ENCODE measurements around the gene MIDN. TPM values are rescaled to one million over a fixed set of nuclear protein-coding genes. Genes with fewer than 3 reads are reported as not detected.

Gene MIDN
- total RNA-seq (2022; extraction: Qiagen RNA extraction), result 38.8 to 50.5 TPM (median 43.1 TPM) in 5 replicates

GRCh38 chr19:1248139-1248785 is at the start of gene MIDN:
MIDN (plus strand) TSS chr19:1248583; CDS start chr19:1250297, 1,714 bp downstream.

GRCh38 chr19:1205114-1206099 is 43.0 kb upstream of the MIDN start, which contains the start of gene STK11:
STK11 (plus strand) TSS chr19:1205778; CDS start chr19:1206914, 1,136 bp downstream.

GRCh38 chr19:1237754-1238368 is 10.5 kb upstream of the MIDN start, which contains the start of gene CBARP:
CBARP (minus strand) TSS chr19:1238005; CDS start chr19:1236100, 1,905 bp downstream.

GRCh38 chr19:1241417-1242095 is 6.8 kb upstream of the MIDN start, which contains the start of gene ATP5F1D:
ATP5F1D (plus strand) TSS chr19:1241751; CDS start chr19:1241851, 100 bp downstream.

GRCh38 chr19:1269065-1269477 is 20.7 kb downstream of the MIDN start, which contains the start of gene CIRBP:
CIRBP (plus strand) TSS chr19:1269332; CDS start chr19:1270934, 1,602 bp downstream.

GRCh38 chr19:1275260-1275975 is 27.0 kb downstream of the MIDN start, which contains the start of gene FAM174C:
FAM174C (plus strand) TSS chr19:1275530; CDS start chr19:1275550, 20 bp downstream.

GRCh38 chr19:1285737-1286360 is 37.5 kb downstream of the MIDN start, which contains the start of gene EFNA2:
EFNA2 (plus strand) TSS chr19:1285873; CDS start chr19:1286169, 296 bp downstream.

Other genes with a start within 250 kb of the MIDN start
- 1.5 to 3.4 TPM (median 2.6 TPM) in 5 replicates for gene GRIN3B, start 248.2 kb upstream of the MIDN start, total RNA-seq (2022; extraction: Qiagen RNA extraction)
- 64.9 to 127 TPM (median 121 TPM) in 5 replicates for gene TMEM259, start 227.5 kb upstream of the MIDN start, total RNA-seq (2022; extraction: Qiagen RNA extraction)
- not detected in 5 replicates for gene RNU6-2, start 227.1 kb upstream of the MIDN start, total RNA-seq (2022; extraction: Qiagen RNA extraction)
- gene CNN2, start 222.0 kb upstream of the MIDN start, total RNA-seq (2022; extraction: Qiagen RNA extraction), result 49.8 to 59.3 TPM (median 58.6 TPM) in 5 replicates
- 7.2 to 11.6 TPM (median 10.6 TPM) in 5 replicates for gene ABCA7, start 208.5 kb upstream of the MIDN start, total RNA-seq (2022; extraction: Qiagen RNA extraction)
- 1.7 to 2.7 TPM (median 2.6 TPM) in 5 replicates for gene ARHGAP45, start 181.4 kb upstream of the MIDN start, total RNA-seq (2022; extraction: Qiagen RNA extraction)
- 187 to 252 TPM (median 237 TPM) in 5 replicates for gene POLR2E, start 153.2 kb upstream of the MIDN start, total RNA-seq (2022; extraction: Qiagen RNA extraction)
- gene GPX4, start 144.6 kb upstream of the MIDN start, total RNA-seq (2022; extraction: Qiagen RNA extraction), result 409 to 501 TPM (median 496 TPM) in 5 replicates
- 28.1 to 47.8 TPM (median 46.9 TPM) in 5 replicates for gene SBNO2, start 74.3 kb upstream of the MIDN start, total RNA-seq (2022; extraction: Qiagen RNA extraction)
- gene STK11, start 42.8 kb upstream of the MIDN start, total RNA-seq (2022; extraction: Qiagen RNA extraction), result 28.4 to 40.6 TPM (median 39.4 TPM) in 5 replicates
- gene CBARP, start 10.6 kb upstream of the MIDN start, total RNA-seq (2022; extraction: Qiagen RNA extraction), result 2.3 to 4.9 TPM (median 4.5 TPM) in 5 replicates
- 80.9 to 184 TPM (median 172 TPM) in 5 replicates for gene ATP5F1D, start 6.8 kb upstream of the MIDN start, total RNA-seq (2022; extraction: Qiagen RNA extraction)
- 90.2 to 178 TPM (median 95.7 TPM) in 5 replicates for gene CIRBP, start 20.7 kb downstream of the MIDN start, total RNA-seq (2022; extraction: Qiagen RNA extraction)
- gene FAM174C, start 26.9 kb downstream of the MIDN start, total RNA-seq (2022; extraction: Qiagen RNA extraction), result 49.5 to 105 TPM (median 87.7 TPM) in 5 replicates
- 1.2 to 2.6 TPM (median 1.6 TPM) in 5 replicates for gene EFNA2, start 37.3 kb downstream of the MIDN start, total RNA-seq (2022; extraction: Qiagen RNA extraction)
- 76.1 to 82.1 TPM (median 79.3 TPM) in 5 replicates for gene NDUFS7, start 135.3 kb downstream of the MIDN start, total RNA-seq (2022; extraction: Qiagen RNA extraction)
- 23.1 to 45.5 TPM (median 42.6 TPM) in 5 replicates for gene GAMT, start 153.0 kb downstream of the MIDN start, total RNA-seq (2022; extraction: Qiagen RNA extraction)
- 77.6 to 108 TPM (median 102 TPM) in 5 replicates for gene DAZAP1, start 159.0 kb downstream of the MIDN start, total RNA-seq (2022; extraction: Qiagen RNA extraction)
- gene RPS15, start 189.8 kb downstream of the MIDN start, total RNA-seq (2022; extraction: Qiagen RNA extraction), result 1,595 to 2,147 TPM (median 1,872 TPM) in 5 replicates
- gene APC2, start 201.5 kb downstream of the MIDN start, total RNA-seq (2022; extraction: Qiagen RNA extraction), result 1.2 to 2.3 TPM (median 1.6 TPM) in 5 replicates
- gene C19orf25, start 230.6 kb downstream of the MIDN start, total RNA-seq (2022; extraction: Qiagen RNA extraction), result 10.8 to 22.9 TPM (median 20.5 TPM) in 5 replicates
- gene PCSK4, start 241.8 kb downstream of the MIDN start, total RNA-seq (2022; extraction: Qiagen RNA extraction), result 0.47 to 1.1 TPM (median 0.82 TPM) in 5 replicates
- gene REEP6, start 242.6 kb downstream of the MIDN start, total RNA-seq (2022; extraction: Qiagen RNA extraction), result 3.8 to 5.7 TPM (median 5.2 TPM) in 5 replicates

Data from A549 treated with CORT108297 at 1 μM for 4 hours (cell line).